ENCODE data around the gene ERICH2.

Gene ERICH2

GRCh38 chr2:170763232-170763631, 6.9 kb upstream of the ERICH2 start:
- DNase-seq, result no peak

- no peak for DNase-seq
These were observed 5.3 kb upstream of the ERICH2 start for GRCh38 chr2:170764880-170765261.

- no peak for DNase-seq
These were observed 3.5 kb upstream of the ERICH2 start for GRCh38 chr2:170766693-170767092.

GRCh38 chr2:170770606-170771420, 635 bp downstream of the ERICH2 start:
- peak; percentile 58 to 86 for DNase-seq

- no peak for DNase-seq
These were observed 1.3 kb downstream of the ERICH2 start for GRCh38 chr2:170771421-170771937.

- no peak for DNase-seq
These were observed 2.1 kb downstream of the ERICH2 start for GRCh38 chr2:170772295-170772694.

- no peak for DNase-seq
These were observed 3.9 kb downstream of the ERICH2 start for GRCh38 chr2:170774074-170774473.

GRCh38 chr2:170778900-170779299, 8.7 kb downstream of the ERICH2 start:
- DNase-seq, result no peak

GRCh38 chr2:170779304-170779703, 9.1 kb downstream of the ERICH2 start:
- DNase-seq, result no peak

- no peak for DNase-seq
These were observed 12.5 kb downstream of the ERICH2 start for GRCh38 chr2:170782673-170783072.

GRCh38 chr2:170783549-170783948, 13.4 kb downstream of the ERICH2 start:
- DNase-seq, result no peak

GRCh38 chr2:170798996-170799395, 28.8 kb downstream of the ERICH2 start:
- no peak for DNase-seq

- DNase-seq, result no peak
These were observed 36.4 kb downstream of the ERICH2 start for GRCh38 chr2:170806548-170806947.

- DNase-seq, result peak; percentile 81 to 95
These were observed 42.8 kb downstream of the ERICH2 start for GRCh38 chr2:170812710-170813600.

GRCh38 chr2:170813611-170814532, 43.7 kb downstream of the ERICH2 start:
- DNase-seq, result no peak

- no peak for DNase-seq
These were observed 44.5 kb downstream of the ERICH2 start for GRCh38 chr2:170814533-170815230.

GRCh38 chr2:170815311-170815710, 45.1 kb downstream of the ERICH2 start:
- no peak for DNase-seq

GRCh38 chr2:170815746-170816503, 45.7 kb downstream of the ERICH2 start:
- DNase-seq, result peak; percentile 76 to 83

GRCh38 chr2:170816504-170817092, 46.4 kb downstream of the ERICH2 start, which contains the start of gene GAD1:
Gene GAD1 (plus strand): TSS chr2:170816887. CDS start chr2:170818592, 1,705 bp downstream.
- peak; percentile 43 to 80 for DNase-seq
